Muscle of leg (tissue), 11 donors: Measurements from ENCODE around the gene ST6GALNAC1. TPM values are rescaled to one million over a fixed set of nuclear protein-coding genes. Genes with fewer than 3 reads are reported as not detected.

Experiments used
- DNase-seq: peaks from one replicate; pipeline ENCODE4 v3.0.0; 2013
- H3K27ac ChIP-seq: one replicate; pipeline ENCODE4 v1.5.1; 2013; ENCODE audit warnings: mild to moderate bottlenecking, low read length, control low read depth
- H3K27me3 ChIP-seq: one replicate; pipeline ENCODE4 v1.6.1; 2013; ENCODE audit warnings: low read length; ENCODE audit not compliant: control insufficient read depth, insufficient read depth
- H3K36me3 ChIP-seq: one replicate; pipeline ENCODE4 v1.6.1; 2013; ENCODE audit warnings: low read length; ENCODE audit not compliant: control insufficient read depth, insufficient read depth
- H3K4me1 ChIP-seq: one replicate; pipeline ENCODE4 v1.6.1; 2013; ENCODE audit warnings: low read length; ENCODE audit not compliant: control insufficient read depth, insufficient read depth
- H3K4me3 ChIP-seq: one replicate; pipeline ENCODE4 v1.5.1; 2013; ENCODE audit warnings: low read length, control low read depth
- H3K9me3 ChIP-seq: replicated peaks from 2 replicates; pipeline ENCODE4 v1.6.1; 2013; ENCODE audit warnings: low read depth, low read length; ENCODE audit not compliant: control insufficient read depth
- WGBS: methylation state at CpG from one replicate; pipeline ENCODE4 v1.1.5; 2013; ENCODE audit warnings: missing lambda C conversion rate; ENCODE audit not compliant: insufficient coverage; 5-methylcytosine and 5-hydroxymethylcytosine counted together
- polyA plus RNA-seq, 8 donors: library from polyadenylated mRNA; unstranded; fragments of 120-200 nt; gene quantifications; one replicate each; pipeline versions ENCODE4 v1.2.1 to v1.2.3, GENCODE V29; 2013; ENCODE audit warnings: inconsistent platforms in 1 of 8, low replicate concordance in 1 of 8; ENCODE audit not compliant: insufficient read length in 8 of 8, insufficient read depth in 1 of 8
- total RNA-seq: library from RNA; stranded (reverse); fragments of 120-200 nt; gene quantifications from one replicate; pipeline ENCODE4 v1.2.4, GENCODE V29; 2013

ST6GALNAC1 gene
- total and polyA plus RNA-seq, 9 donors, result 0.13 to 8.5 (median 0.53) TPM

GRCh38 chr17:76685366-76685765 is 41.8 kb upstream of the ST6GALNAC1 start:
- whole genome bisulfite sequencing, result 70% methylated on average over 11 of the region's 12 CpGs
- peaks cover 93% of the 10 kb centered on the region for H3K4me1 ChIP-seq
- H3K4me3 ChIP-seq, result no peak overlapping the region
- no peaks in the 10 kb centered on the region for H3K27me3 ChIP-seq
- peak overlapping the region; percentile 55 for H3K27ac ChIP-seq
- no peaks in the 10 kb centered on the region for H3K9me3 ChIP-seq
- DNase-seq, result no peak
- peaks cover 41% of the 10 kb centered on the region for H3K36me3 ChIP-seq

- no peak for DNase-seq
- H3K4me1 ChIP-seq, result peaks cover 90% of the 10 kb centered on the region
- peaks cover 43% of the 10 kb centered on the region for H3K36me3 ChIP-seq
- WGBS, result 80% methylated on average over 1 of the region's 7 CpGs
- H3K27me3 ChIP-seq, result no peaks in the 10 kb centered on the region
- H3K4me3 ChIP-seq, result no peak overlapping the region
- H3K9me3 ChIP-seq, result no peaks in the 10 kb centered on the region
- peak overlapping the region; percentile 55 for H3K27ac ChIP-seq
Measured at GRCh38 chr17:76684756-76685155, 41.2 kb upstream of the ST6GALNAC1 start.

- DNase-seq, result peak; percentile 33
- peak overlapping the region; percentile 24 for H3K27ac ChIP-seq
- no peaks in the 10 kb centered on the region for H3K9me3 ChIP-seq
- WGBS, result 83% methylated on average over 12 of the region's 25 CpGs
- no peak overlapping the region for H3K4me3 ChIP-seq
- H3K4me1 ChIP-seq, result peaks cover 84% of the 10 kb centered on the region
- no peaks in the 10 kb centered on the region for H3K27me3 ChIP-seq
- peaks cover 46% of the 10 kb centered on the region for H3K36me3 ChIP-seq
Measured at GRCh38 chr17:76683921-76684745, 40.6 kb upstream of the ST6GALNAC1 start.

GRCh38 chr17:76683011-76683755 is 39.6 kb upstream of the ST6GALNAC1 start:
- Histone ChIP-seq H3K4me3 (no peak overlapping the region), H3K27ac (peak overlapping the region; percentile 87), H3K36me3 (peaks cover 52% of the 10 kb centered on the region), H3K9me3 (no peaks in the 10 kb centered on the region), H3K27me3 (no peaks in the 10 kb centered on the region), H3K4me1 (peaks cover 74% of the 10 kb centered on the region)
- no peak for DNase-seq
- WGBS, result 40% methylated on average over 13 of the region's 18 CpGs

DNA sequence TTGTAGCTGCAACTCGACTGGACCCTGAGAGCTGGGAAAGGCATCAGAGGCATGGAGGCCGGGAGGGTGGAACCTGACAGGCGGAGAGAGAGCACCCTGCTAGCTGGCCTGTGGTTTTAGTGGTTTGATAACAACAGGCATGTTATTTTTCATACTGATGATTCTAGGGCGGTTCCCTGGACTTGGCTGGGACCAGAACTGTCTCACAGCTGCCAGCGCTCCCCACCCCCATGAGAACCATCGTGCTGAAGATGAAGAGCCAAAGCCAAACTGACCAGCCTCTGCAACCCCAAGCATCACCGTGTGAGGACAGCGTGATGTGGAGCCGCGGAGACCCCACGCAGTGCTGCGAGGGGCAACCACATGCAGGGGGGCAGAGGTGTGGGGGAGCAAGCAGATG is 38.7 kb upstream of the ST6GALNAC1 start:
- no peak overlapping the region for H3K4me3 ChIP-seq
- 42% methylated on average over 10 of the region's 12 CpGs for WGBS
- peak overlapping the region; percentile 87 for H3K27ac ChIP-seq
- H3K4me1 ChIP-seq, result peaks cover 65% of the 10 kb centered on the region
- H3K9me3 ChIP-seq, result no peaks in the 10 kb centered on the region
- peaks cover 56% of the 10 kb centered on the region for H3K36me3 ChIP-seq
- DNase-seq, result peak; percentile 61
- no peaks in the 10 kb centered on the region for H3K27me3 ChIP-seq

DNA sequence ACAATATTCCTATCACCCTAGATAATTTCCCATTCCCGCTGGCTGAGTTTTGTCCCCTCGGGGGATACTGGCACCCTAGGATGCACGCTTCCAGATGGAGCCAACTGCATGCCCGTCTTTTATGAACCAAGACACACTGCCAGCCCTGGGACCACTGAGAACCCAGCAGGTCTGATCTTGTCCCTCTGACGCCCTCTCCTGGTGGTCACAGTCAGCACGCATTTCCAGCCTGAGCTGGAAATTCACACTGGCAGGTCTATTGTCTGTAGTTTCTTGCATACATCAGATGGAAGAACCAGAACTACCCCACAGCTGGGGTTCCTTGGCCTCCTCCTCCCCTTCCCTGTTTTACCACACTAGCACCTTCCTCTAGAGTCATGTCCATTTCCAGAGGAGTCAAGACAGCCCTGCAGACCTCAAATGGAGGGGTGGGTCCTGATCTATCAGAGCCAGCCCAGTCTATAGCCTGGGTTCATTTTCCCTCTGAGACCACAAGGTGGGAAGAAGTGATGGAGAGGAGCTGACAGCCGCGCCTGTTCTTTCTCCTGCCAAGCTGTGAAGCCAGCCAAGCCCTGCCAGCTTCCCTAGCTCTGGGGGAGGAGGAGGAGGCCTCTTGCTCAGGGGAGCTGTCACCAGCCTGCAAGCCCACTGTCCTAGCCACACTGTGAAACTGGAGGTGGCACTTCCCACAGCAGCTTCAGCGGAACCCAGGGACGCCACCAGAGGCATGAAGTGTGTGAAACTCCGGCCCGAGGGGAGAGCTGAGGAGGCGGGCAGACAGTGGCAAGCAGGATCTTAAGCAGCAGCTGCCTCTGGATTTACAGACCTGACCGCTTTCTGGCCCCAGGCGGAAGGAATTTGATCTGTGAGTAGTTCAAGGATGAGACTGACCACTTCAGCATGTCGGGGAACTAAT is 37.9 kb upstream of the ST6GALNAC1 start:
- 37% methylated on average over 15 of the region's 16 CpGs for WGBS
- peaks cover 59% of the 10 kb centered on the region for H3K36me3 ChIP-seq
- no peaks in the 10 kb centered on the region for H3K27me3 ChIP-seq
- H3K27ac ChIP-seq, result peak overlapping the region; percentile 87
- no peak overlapping the region for H3K4me3 ChIP-seq
- peaks cover 57% of the 10 kb centered on the region for H3K4me1 ChIP-seq
- H3K9me3 ChIP-seq, result no peaks in the 10 kb centered on the region
- peak; percentile 83 for DNase-seq

DNA sequence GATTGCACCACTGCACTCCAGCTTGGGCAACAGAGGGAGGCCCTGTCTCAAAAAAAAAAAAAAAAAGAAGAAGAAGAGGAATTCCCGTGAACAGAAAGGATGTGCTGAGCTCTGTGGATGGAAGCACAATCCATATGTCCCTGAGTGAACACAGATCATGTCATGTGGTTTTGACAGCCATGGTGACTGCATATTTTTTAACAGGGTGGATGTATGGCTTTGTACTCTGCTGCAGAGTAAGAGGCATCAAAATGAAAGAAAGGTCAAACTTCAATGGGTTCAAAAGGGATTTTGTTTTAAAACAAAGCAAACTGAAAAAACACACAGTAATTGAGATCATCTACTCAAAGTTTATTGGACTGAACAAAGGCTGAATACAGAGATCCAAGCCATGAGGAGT is 35.7 kb upstream of the ST6GALNAC1 start:
- Histone ChIP-seq H3K36me3 (peaks cover 59% of the 10 kb centered on the region), H3K27ac (no peak overlapping the region), H3K27me3 (no peaks in the 10 kb centered on the region), H3K4me3 (no peak overlapping the region), H3K9me3 (no peaks in the 10 kb centered on the region), H3K4me1 (peaks cover 35% of the 10 kb centered on the region)
- WGBS, result no CpG with 5 or more reads among the region's 1 CpG
- no peak for DNase-seq

- no peaks in the 10 kb centered on the region for H3K9me3 ChIP-seq
- no peak overlapping the region for H3K27ac ChIP-seq
- peaks cover 55% of the 10 kb centered on the region for H3K36me3 ChIP-seq
- DNase-seq, result no peak
- peaks cover 26% of the 10 kb centered on the region for H3K4me1 ChIP-seq
- no peak overlapping the region for H3K4me3 ChIP-seq
- H3K27me3 ChIP-seq, result no peaks in the 10 kb centered on the region
- WGBS, result 72% methylated on average over 10 of the region's 12 CpGs
Measured at GRCh38 chr17:76678330-76678729, 34.8 kb upstream of the ST6GALNAC1 start.

DNA sequence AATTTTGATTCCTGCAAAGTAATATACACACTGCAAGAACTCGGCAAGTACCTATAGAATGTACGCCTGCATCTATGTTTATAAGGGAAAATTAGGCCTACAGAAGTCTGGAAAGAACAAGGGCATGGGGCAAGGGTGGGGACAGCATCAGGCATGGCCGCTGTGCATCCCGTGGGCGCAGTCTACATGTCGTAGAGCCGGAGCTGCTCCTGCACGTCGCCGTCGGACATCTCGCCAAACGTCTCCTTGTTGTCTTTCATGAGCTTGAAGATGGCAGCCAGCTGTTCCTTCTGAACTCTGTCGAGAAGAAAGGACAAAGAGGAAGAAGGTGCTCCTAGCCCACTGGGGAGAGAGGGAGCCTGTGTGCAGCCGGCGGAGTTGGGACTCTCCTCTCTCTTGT is 33.8 kb upstream of the ST6GALNAC1 start:
- H3K27me3 ChIP-seq, result no peaks in the 10 kb centered on the region
- WGBS, result 91% methylated on average over 14 of the region's 16 CpGs
- peaks cover 46% of the 10 kb centered on the region for H3K36me3 ChIP-seq
- H3K27ac ChIP-seq, result no peak overlapping the region
- DNase-seq, result no peak
- H3K4me1 ChIP-seq, result peaks cover 18% of the 10 kb centered on the region
- no peaks in the 10 kb centered on the region for H3K9me3 ChIP-seq
- no peak overlapping the region for H3K4me3 ChIP-seq
